SK-N-SH treated with all-trans-retinoic acid at 6 μM for 48 hours (cell line): ENCODE results near the gene ABCC6.

Source experiments
- GLIS3 ChIP-seq: fragments of 250-450 bp; sonication (Bioruptor Pico); IDR thresholded peaks from 2 replicates; pipeline ENCODE4 v1.5.0; 2020; ENCODE audit warnings: mild to moderate bottlenecking, moderate library complexity
- SNAI2 ChIP-seq: fragments of 250-450 bp; sonication (Bioruptor Pico); IDR thresholded peaks from 2 replicates; pipeline ENCODE4 v1.5.0; 2020; ENCODE audit warnings: mild to moderate bottlenecking, moderate library complexity
- TF ChIP-seq, protein P1 (sequence below): fragments of 250-450 bp; sonication (Bioruptor Pico); IDR thresholded peaks from 2 replicates; pipeline ENCODE4 v1.5.0; 2020; ENCODE audit warnings: mild to moderate bottlenecking, moderate library complexity
- TF ChIP-seq, protein P2 (sequence below): fragments of 250-450 bp; sonication (Bioruptor Pico); IDR thresholded peaks from 2 replicates; pipeline ENCODE4 v1.5.1; 2021; ENCODE audit warnings: mild to moderate bottlenecking, moderate library complexity

DNA sequence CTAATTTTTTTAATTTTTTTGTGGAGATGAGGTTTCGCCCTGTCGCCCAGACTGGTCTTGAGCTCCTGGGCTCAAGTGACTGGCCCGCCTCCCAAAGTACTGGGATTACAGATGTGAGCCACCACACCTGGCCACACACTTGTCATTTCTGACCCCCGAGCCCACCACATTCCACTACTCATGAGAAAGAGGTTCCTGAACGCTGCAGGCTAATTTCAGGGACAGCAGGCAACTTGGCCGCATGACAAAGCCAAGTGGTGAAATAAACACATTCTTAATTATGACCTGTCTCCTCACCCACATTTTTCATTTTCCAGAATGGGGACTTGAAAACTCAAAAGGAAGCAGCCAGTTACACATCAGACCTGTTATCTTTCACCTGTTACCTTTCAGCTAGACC, 114.5 kb downstream of the ABCC6 start:
- TF ChIP-seq GLIS3 (CRISPR knock-in tag) (no peak), SNAI2 (CRISPR knock-in tag) (no peak)
- TF ChIP-seq, protein P1, sequence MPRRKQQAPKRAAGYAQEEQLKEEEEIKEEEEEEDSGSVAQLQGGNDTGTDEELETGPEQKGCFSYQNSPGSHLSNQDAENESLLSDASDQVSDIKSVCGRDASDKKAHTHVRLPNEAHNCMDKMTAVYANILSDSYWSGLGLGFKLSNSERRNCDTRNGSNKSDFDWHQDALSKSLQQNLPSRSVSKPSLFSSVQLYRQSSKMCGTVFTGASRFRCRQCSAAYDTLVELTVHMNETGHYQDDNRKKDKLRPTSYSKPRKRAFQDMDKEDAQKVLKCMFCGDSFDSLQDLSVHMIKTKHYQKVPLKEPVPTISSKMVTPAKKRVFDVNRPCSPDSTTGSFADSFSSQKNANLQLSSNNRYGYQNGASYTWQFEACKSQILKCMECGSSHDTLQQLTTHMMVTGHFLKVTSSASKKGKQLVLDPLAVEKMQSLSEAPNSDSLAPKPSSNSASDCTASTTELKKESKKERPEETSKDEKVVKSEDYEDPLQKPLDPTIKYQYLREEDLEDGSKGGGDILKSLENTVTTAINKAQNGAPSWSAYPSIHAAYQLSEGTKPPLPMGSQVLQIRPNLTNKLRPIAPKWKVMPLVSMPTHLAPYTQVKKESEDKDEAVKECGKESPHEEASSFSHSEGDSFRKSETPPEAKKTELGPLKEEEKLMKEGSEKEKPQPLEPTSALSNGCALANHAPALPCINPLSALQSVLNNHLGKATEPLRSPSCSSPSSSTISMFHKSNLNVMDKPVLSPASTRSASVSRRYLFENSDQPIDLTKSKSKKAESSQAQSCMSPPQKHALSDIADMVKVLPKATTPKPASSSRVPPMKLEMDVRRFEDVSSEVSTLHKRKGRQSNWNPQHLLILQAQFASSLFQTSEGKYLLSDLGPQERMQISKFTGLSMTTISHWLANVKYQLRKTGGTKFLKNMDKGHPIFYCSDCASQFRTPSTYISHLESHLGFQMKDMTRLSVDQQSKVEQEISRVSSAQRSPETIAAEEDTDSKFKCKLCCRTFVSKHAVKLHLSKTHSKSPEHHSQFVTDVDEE, result no peak
- TF ChIP-seq, protein P2, sequence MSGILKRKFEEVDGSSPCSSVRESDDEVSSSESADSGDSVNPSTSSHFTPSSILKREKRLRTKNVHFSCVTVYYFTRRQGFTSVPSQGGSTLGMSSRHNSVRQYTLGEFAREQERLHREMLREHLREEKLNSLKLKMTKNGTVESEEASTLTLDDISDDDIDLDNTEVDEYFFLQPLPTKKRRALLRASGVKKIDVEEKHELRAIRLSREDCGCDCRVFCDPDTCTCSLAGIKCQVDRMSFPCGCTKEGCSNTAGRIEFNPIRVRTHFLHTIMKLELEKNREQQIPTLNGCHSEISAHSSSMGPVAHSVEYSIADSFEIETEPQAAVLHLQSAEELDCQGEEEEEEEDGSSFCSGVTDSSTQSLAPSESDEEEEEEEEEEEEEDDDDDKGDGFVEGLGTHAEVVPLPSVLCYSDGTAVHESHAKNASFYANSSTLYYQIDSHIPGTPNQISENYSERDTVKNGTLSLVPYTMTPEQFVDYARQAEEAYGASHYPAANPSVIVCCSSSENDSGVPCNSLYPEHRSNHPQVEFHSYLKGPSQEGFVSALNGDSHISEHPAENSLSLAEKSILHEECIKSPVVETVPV (CRISPR knock-in tag), result no peak
